AG09319 (cell line): ENCODE data around the gene SULT2B1.

Experiments
- DNase-seq: peaks from one replicate; pipeline ENCODE4 v3.0.0-alpha.2; 2010; ENCODE audit warnings: low read depth; ENCODE audit errors: extremely low read depth
- TF ChIP-seq, protein P1 (sequence below): IDR thresholded peaks from 2 replicates; pipeline ENCODE4 v1.5.1; 2011; ENCODE audit warnings: low read depth, mild to moderate bottlenecking, inconsistent platforms, low read length, moderate library complexity

Gene SULT2B1

GRCh38 chr19:48551437-48552302 lies at the start of gene SULT2B1:
Gene SULT2B1 (plus strand): TSS chr19:48552172. CDS start chr19:48552253, 81 bp downstream.
- TF ChIP-seq, protein P1, sequence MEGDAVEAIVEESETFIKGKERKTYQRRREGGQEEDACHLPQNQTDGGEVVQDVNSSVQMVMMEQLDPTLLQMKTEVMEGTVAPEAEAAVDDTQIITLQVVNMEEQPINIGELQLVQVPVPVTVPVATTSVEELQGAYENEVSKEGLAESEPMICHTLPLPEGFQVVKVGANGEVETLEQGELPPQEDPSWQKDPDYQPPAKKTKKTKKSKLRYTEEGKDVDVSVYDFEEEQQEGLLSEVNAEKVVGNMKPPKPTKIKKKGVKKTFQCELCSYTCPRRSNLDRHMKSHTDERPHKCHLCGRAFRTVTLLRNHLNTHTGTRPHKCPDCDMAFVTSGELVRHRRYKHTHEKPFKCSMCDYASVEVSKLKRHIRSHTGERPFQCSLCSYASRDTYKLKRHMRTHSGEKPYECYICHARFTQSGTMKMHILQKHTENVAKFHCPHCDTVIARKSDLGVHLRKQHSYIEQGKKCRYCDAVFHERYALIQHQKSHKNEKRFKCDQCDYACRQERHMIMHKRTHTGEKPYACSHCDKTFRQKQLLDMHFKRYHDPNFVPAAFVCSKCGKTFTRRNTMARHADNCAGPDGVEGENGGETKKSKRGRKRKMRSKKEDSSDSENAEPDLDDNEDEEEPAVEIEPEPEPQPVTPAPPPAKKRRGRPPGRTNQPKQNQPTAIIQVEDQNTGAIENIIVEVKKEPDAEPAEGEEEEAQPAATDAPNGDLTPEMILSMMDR = no peak
- no peak for DNase-seq

- DNase-seq = no peak
- TF ChIP-seq, protein P1 = no peak
Observed at GRCh38 chr19:48502350-48503018, 49.5 kb upstream of the SULT2B1 start.

DNA sequence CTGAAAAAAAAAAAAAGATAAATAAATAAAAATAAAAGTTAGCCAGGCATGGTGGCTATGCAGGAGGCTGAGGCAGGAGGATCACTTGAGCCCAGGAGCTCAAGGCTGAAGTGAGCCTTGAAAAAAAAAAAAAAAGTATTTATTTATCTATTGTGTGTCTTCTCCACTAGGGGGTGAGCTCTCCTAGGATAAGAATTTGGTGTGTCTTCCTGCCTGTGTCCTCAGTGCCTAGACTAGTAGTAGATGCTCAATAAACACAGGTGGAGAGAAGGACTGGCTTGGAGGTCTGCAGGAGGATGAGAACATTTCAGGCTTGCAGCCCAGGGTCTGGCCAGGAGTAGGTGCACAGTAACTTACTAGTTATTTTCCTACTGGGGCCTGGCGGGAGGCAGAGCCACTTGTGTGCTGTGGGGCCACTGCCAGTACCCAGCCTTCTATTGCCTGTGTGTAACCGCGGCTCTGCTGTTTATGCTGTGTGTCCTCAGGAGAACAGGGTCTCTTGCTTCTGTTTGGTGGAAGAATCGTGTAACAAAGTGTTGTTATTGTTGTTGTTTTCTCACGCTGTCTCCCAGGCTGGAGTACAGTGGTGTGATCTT lies 45.7 kb upstream of the SULT2B1 start:
- TF ChIP-seq, protein P1 = peak; percentile 42
- peak; percentile 10 for DNase-seq

GRCh38 chr19:48507911-48508439 lies 44.0 kb upstream of the SULT2B1 start:
- DNase-seq = no peak
- TF ChIP-seq, protein P1 = no peak

- TF ChIP-seq, protein P1 = no peak
- DNase-seq = no peak
Observed at GRCh38 chr19:48508729-48509411, 43.1 kb upstream of the SULT2B1 start.

DNA sequence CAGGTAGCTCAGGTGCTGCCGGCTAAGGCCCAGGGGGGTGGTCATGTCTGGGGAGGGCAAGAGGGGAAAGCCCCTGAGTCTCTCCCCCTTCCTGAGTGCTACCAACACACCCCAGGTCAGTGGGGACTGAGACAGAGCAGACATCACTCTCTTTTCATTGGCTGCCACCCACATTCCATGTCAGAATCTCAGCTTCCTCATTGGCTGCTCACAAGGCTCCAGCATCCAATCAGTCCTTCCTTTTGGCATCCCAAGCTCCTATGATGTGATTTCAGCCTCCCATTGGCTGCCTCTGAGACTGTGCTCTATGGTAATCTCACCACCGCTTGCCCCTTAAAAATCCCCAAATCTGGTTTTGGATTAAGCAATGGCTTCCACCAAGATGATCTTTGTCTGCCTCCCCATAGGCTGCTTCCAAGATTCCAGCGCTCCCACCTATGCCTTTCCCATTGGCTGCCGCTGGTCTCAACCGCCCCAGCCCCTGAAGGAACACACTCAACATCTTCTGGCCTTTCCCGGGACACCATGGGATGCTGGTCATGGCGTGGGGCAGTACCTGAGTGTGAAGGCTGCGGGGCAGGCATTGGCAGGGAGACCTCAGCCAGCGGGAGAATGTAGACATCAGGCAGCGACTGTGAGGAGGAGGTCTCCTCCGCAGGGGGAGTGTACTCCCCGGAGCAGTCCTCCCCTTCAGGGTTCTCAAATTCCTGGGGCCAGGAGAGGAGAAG lies 42.3 kb upstream of the SULT2B1 start:
- no peak for DNase-seq
- TF ChIP-seq, protein P1 = no peak
